Measurements from ENCODE around the gene ARAP1. TPM values are rescaled to one million over a fixed set of nuclear protein-coding genes. Genes with fewer than 3 reads are reported as not detected.
A peak's percentile ranks its signal among the peaks of the same experiment; 100 is the strongest.

ARAP1 gene
- polyA plus RNA-seq, 1 donor from 2014 or later = 20.7 TPM

DNA sequence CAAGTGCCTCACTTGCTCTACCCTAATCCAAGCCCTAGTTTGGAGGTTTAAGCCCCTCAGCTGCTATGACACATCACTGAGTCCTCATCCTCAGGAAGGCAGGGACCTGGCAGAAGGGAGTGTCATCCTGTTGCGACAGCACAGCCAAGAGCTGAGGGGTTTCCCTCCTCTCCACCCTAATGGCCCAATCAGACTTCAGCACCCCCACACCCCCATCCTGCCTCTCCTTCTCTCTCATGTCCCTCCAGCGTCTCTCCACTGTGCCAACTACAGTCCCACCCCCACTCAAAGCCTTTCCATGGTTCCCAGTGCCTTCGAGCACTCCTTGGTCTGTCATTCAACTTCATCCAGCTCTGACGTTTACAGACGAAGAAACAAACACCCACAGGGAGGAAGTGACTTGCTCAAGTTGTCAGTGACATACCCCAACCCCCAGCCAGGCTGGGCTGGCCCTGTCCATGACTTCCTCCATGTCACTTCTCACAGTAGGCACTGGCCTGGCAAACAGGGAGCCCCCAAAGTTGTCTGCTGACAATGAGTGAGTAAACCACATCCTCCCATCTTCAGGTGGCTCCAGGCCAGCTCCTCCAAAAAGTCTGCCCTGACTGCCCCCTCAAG is 15.6 kb downstream of the ARAP1 start:
- Mint-ChIP-seq H3K4me3 (peak overlapping the region; percentile 83 to 93 (median 90)), H3K4me1 (peaks cover 26 to 69% (median 56%) of the 10 kb centered on the region in 3 donors), H3K36me3 (peaks cover 4% of the 10 kb centered on the region), H3K27me3 (no peaks in the 10 kb centered on the region), H3K27ac (peak overlapping the region; percentile 94 to 99 (median 98)), H3K9me3 (peaks cover 0 to 1% (median 0%) of the 10 kb centered on the region in 3 donors)

DNA sequence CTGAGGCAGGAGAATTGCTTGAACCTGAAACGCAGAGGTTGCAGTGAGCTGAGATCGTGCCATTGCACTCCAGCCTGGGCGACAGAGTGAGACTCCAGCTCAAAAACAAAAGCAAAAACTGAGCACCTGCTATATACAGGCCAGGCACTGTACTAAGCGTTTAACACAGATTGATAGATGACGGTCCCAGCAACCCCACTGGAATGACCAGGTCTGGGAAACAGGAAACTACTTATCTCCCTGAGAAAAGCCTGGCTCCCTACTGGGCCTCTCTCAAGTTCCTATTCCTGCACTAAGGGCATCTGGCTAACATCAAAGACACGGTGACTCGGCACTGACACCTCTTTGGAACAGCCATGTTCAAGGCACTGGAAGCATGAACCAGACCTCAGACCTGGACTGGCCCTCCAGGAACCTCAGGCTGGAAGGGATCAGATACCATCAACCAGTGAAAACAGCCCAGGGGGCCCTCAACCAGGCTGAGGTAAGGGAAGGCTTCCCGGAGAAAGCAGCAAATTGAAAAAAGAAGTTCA is 16.6 kb downstream of the ARAP1 start:
- Mint-ChIP-seq H3K27me3 (no peaks in the 10 kb centered on the region), H3K4me3 (peak overlapping the region in 3 of 4 donors; percentile 27 to 76 (median 66)), H3K27ac (peak overlapping the region; percentile 91 to 98 (median 94)), H3K9me3 (peaks cover 0 to 4% (median 0%) of the 10 kb centered on the region in 3 donors), H3K4me1 (peaks cover 29 to 64% (median 50%) of the 10 kb centered on the region in 3 donors), H3K36me3 (peaks cover 4% of the 10 kb centered on the region)

DNA sequence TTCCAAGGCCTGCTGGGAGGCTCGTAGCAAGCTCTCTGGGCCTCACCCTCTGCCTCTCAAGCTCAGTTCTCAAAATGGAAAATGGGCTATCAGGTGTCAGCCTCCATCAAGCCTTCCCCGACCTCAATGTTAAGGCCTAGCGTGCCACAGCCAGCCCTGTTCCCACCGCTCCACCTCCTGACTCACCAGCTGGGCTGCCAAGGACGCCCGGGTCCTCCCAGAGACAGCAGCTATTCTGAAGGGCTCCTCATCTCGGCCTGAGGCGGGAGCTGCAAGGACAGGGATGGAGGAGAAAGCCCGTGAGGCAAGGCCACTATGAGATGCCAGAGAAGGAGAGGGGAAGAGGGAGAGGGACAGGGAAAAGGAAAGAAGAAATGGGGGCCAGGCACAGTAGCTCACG is 19.9 kb downstream of the ARAP1 start:
- H3K36me3 Mint-ChIP-seq = peaks cover 2% of the 10 kb centered on the region
- H3K4me1 Mint-ChIP-seq = peaks cover 39 to 54% (median 42%) of the 10 kb centered on the region in 3 donors
- H3K27ac Mint-ChIP-seq = peak overlapping the region; percentile 76 to 91 (median 85)
- H3K9me3 Mint-ChIP-seq = peaks cover 0 to 4% (median 0%) of the 10 kb centered on the region in 3 donors
- no peaks in the 10 kb centered on the region for H3K27me3 Mint-ChIP-seq
- H3K4me3 Mint-ChIP-seq = peak overlapping the region in 1 of 4 donors; percentile 12

DNA sequence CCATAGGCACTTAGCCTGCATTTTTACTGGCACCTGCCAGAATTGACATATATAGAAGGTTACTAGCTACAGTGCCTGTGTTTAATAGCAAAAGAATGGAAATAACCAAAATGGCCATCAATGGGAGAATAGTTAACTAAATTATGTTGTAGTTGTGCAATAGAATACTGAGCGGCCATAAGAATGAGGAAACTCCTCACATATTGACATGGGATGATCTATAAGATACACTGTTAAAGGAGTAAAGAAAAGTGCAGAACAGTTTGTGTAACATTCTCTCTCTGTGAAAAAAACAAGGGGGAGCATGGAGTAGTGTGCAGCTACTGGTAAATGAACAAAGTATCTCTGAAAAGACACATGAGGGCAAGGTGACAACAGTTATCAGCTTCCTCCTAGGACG is 21.5 kb downstream of the ARAP1 start:
- H3K27me3 Mint-ChIP-seq = no peaks in the 10 kb centered on the region
- peak overlapping the region; percentile 47 to 87 (median 79) for H3K27ac Mint-ChIP-seq
- peaks cover 0 to 4% (median 0%) of the 10 kb centered on the region in 3 donors for H3K9me3 Mint-ChIP-seq
- peaks cover 31 to 48% (median 33%) of the 10 kb centered on the region in 3 donors for H3K4me1 Mint-ChIP-seq
- H3K36me3 Mint-ChIP-seq = peaks cover 2% of the 10 kb centered on the region
- H3K4me3 Mint-ChIP-seq = peak overlapping the region in 1 of 4 donors; percentile 20

DNA sequence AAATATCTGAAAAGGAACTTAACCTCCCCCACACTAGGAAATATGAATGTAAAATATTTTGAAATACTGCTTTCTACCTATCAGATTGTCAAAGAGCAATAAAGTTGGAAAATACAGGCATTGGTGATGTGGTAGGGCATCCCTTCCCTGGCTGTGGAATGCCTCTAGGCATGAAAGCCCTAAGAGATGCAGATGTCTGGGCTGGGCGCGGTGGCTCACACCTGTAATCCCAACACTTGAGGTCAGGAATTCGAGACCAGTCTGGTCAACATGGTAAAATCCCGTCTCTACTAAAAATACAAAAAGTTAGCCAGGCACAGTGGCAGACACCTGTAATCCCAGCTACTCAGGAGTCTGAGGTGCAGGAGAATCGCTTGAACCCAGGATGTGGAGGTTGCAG is 22.0 kb downstream of the ARAP1 start:
- Mint-ChIP-seq H3K4me3 (peak overlapping the region in 2 of 4 donors; percentile 55 to 84), H3K4me1 (peaks cover 33 to 49% (median 38%) of the 10 kb centered on the region in 3 donors), H3K27me3 (no peaks in the 10 kb centered on the region), H3K9me3 (peaks cover 0 to 4% (median 0%) of the 10 kb centered on the region in 3 donors), H3K27ac (peak overlapping the region; percentile 47 to 79 (median 49)), H3K36me3 (peaks cover 3% of the 10 kb centered on the region)

DNA sequence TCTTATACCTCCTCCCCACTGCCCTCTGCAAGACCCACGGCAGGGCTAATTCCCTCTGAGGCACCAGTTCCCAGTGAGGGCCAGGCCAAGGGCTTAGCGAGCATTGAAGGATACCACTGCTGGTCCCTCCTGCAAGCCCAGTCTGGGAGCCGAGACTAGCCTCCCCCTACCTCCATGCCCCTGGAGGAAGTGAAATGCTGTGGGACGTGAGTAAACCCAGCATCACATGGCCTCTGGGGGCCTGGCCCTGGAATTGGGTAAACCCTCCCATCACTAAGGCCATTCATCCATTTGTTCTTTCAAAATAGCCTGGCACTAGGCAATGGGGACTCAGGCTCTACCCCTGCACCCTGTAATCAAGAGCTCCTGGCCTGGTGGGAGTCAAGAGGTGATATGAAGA is 24.7 kb downstream of the ARAP1 start:
- Mint-ChIP-seq H3K27ac (peak overlapping the region; percentile 47 to 89 (median 83)), H3K4me1 (peaks cover 43 to 49% (median 44%) of the 10 kb centered on the region in 3 donors), H3K9me3 (peaks cover 0 to 4% (median 0%) of the 10 kb centered on the region in 3 donors), H3K27me3 (no peaks in the 10 kb centered on the region), H3K36me3 (peaks cover 3% of the 10 kb centered on the region), H3K4me3 (peak overlapping the region in 2 of 4 donors; percentile 19 to 81)

DNA sequence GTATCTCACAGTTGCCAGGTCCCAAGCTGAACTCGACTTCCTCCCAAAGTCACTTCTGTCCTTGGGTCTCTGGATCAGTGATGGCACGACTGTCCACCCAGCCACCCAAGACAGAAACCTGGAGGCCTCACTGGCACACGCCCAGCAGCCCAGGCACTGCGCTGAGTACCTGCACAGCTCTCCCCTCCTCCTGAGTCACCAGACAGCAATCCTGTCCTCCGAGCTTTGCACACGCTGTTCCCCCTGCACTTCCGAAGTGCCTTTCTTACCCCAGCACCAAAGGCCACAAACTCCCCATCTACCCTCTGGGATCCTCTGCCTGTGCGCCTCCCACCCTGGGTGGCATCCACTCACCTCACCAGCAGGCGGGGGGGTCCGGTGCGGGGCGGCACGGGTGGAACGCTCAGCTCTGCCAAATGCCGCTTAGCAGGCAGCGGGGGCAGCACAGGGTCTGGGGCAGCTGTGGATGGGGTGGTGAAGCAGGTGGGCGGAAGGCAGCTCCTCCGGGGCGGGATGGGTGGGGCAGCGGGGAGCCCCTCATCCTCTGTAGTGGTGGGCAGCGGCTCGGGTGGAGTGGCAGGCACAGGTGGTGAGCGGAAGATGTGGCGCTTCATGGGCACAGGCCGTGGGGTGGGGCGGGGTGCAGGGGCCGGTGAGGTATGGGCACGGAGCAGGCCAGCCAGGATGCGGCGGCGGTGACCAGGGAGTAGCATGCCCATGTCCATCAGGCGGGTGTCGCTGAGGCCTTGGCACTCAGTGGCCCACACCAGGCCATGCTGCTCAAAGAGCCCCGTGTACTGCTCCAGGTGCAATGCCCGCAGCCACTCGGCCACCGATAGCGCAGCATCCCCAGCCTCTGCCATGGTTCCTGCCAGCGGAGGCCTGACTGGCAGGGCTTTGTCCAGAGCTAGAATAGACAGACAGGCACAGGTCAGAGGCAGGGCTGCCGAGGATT is 25.7 kb downstream of the ARAP1 start:
- Mint-ChIP-seq H3K9me3 (peaks cover 0 to 2% (median 0%) of the 10 kb centered on the region in 3 donors), H3K27ac (peak overlapping the region in 2 of 3 donors; percentile 87 to 89), H3K4me1 (peaks cover 46 to 56% (median 53%) of the 10 kb centered on the region in 3 donors), H3K27me3 (no peaks in the 10 kb centered on the region), H3K4me3 (peak overlapping the region in 2 of 4 donors; percentile 19 to 52), H3K36me3 (peaks cover 3% of the 10 kb centered on the region)

DNA sequence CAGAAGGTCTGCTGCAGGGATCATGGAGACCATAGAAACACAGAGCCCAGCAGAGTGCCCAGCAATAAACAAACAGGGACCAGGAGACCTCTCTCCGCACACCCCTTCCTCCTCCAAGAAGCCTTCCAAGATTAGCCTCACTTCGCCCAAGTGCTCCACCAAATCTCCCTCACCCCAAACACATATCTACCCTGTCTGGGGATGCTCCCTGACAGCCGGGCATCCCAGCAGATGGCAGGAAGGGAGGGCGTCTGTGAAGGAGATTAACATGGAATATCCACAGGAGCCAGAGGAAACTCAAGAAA is 26.5 kb downstream of the ARAP1 start:
- peak overlapping the region; percentile 87 to 95 (median 92) for H3K27ac Mint-ChIP-seq
- H3K4me1 Mint-ChIP-seq = peaks cover 49 to 59% (median 50%) of the 10 kb centered on the region in 3 donors
- H3K36me3 Mint-ChIP-seq = peaks cover 3% of the 10 kb centered on the region
- no peaks in the 10 kb centered on the region for H3K27me3 Mint-ChIP-seq
- no peaks in the 10 kb centered on the region for H3K9me3 Mint-ChIP-seq
- peak overlapping the region in 2 of 4 donors; percentile 14 to 49 for H3K4me3 Mint-ChIP-seq

DNA sequence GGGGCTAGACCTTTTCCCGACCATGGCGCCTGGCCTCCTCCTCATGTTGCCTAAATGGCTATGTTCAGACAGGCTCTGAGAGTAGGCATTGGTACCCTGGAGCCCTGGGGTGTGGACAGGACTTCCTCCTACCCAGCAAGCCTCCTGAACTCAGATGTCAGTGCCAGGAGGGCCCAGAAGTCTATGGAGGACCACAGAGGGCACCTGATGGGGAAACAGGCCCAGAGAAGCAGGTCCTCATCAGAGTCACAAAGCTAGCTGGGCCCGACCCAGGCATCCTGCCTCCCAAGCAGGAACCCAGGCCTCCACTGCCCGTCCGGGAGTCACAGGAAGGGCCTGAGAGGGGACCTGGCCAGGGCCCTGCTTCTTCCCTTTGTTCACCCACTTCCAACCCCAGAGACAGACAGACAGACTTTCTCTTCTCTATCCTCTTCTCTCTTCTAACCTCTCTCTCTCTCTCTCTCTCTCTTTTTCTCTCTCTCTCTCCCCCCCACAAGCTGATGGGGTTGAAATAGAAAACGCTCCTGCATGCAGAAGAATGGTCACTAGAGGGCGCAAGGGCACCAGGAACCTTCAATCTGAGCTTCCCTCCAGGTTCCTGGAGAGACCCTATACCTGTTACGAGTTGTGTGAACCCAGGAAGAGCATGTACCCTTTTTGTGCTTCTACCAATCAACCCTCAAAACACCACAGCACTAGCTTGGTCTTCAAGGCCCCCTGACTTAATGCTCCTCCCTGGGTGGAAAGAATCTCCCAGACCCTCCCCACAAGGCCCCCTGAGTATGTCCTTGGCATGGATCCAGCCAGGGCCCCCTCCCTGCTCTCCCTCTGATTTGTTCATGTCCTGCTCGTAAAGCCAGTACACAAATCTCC is 27.1 kb downstream of the ARAP1 start:
- H3K4me1 Mint-ChIP-seq = peaks cover 44 to 61% (median 50%) of the 10 kb centered on the region in 3 donors
- H3K27ac Mint-ChIP-seq = peak overlapping the region; percentile 87 to 95 (median 92)

DNA sequence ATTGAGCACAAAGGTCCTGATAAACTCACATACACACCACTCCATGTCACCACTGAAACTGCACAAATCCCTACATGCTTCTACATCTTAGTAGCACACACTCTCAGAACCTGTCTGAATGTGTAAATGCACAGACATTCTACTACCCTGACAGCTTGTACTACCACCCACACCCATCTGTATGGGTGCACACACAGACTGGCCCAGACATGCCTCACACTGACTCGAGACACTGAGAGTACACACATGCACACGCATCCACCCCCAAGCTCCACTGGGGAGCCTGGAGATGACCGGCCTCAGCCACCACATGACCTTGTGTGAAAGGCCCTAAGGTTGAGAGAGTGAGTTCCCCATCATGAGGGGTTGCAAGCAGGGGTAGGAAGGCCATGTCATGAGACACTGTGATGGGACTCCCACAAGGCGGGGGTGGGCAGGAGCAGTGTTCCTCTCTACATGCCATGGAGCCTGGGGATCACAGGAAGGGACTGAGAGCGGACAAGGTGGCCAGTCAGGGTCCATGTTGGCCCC is 28.1 kb downstream of the ARAP1 start:
- peak overlapping the region in 2 of 4 donors; percentile 57 to 60 for H3K4me3 Mint-ChIP-seq
- peaks cover 3% of the 10 kb centered on the region for H3K36me3 Mint-ChIP-seq
- no peaks in the 10 kb centered on the region for H3K9me3 Mint-ChIP-seq
- peak overlapping the region; percentile 46 to 78 (median 53) for H3K27ac Mint-ChIP-seq
- no peaks in the 10 kb centered on the region for H3K27me3 Mint-ChIP-seq
- H3K4me1 Mint-ChIP-seq = peaks cover 40 to 65% (median 54%) of the 10 kb centered on the region in 3 donors

More for the DNA sequence above, 27.1 kb downstream of the ARAP1 start:
- Mint-ChIP-seq H3K36me3 (peaks cover 3% of the 10 kb centered on the region), H3K4me3 (peak overlapping the region; percentile 11 to 53 (median 50)), H3K27me3 (no peaks in the 10 kb centered on the region), H3K9me3 (no peaks in the 10 kb centered on the region)

DNA sequence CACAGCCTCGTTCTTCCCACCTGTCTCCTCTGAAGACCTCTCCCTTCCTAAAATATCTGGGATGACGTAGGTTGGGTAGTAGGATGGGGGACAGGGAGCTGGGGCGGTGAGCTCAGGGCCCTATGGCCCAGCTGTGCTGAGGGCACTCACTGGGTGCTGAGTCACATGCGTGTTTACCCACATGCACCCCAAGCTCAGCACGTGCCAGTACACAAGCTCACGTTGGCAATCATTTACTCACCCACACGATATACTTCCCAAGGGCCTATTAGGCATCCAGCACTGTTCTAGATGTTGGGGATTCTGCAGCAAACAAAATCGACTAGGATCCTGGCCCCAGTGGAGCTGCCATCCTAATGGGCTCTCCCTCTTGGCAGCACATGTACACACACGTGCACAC is 28.7 kb downstream of the ARAP1 start:
- Mint-ChIP-seq H3K27ac (peak overlapping the region in 2 of 3 donors; percentile 53 to 78), H3K4me3 (peak overlapping the region in 2 of 4 donors; percentile 47 to 60), H3K36me3 (peaks cover 3% of the 10 kb centered on the region), H3K27me3 (no peaks in the 10 kb centered on the region), H3K9me3 (no peaks in the 10 kb centered on the region), H3K4me1 (peaks cover 39 to 66% (median 56%) of the 10 kb centered on the region in 3 donors)

DNA sequence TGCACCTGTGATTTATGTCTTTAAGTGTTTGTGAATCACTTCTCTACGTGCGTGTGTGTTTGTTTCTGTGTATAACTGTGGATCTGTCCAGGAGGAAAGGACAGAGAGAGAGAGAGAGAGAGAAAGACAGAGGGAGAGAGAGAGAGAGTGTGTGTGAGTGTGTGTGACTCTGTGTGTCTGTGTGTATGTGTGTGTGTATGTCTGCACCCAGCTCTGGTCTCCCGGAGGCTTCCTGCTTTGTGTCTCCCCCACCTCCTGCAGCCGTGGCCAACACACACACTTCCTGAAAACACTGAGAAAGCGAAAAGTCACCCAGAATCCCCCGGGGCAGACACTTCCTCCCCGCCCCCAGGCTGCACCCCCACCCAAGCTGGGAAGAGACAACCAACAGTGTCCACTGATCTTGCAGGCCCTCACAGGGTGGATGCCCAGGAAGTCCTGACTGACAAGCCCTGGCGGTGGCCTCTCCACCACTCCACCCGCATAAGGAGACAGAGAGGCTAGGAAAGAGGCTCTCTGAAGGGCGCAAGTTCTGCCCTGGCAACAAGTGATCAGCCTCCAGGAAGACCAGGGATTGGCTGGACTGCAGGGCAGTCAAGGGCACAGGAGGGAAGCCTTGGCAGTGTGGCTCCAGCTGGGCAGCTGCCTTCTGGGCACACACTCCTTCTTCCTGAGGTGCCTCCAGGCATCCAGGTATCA is 30.0 kb downstream of the ARAP1 start:
- Mint-ChIP-seq H3K4me1 (peaks cover 31 to 63% (median 54%) of the 10 kb centered on the region in 3 donors), H3K27me3 (no peaks in the 10 kb centered on the region), H3K36me3 (peaks cover 2% of the 10 kb centered on the region), H3K4me3 (peak overlapping the region; percentile 79 to 99 (median 92)), H3K9me3 (no peaks in the 10 kb centered on the region), H3K27ac (peak overlapping the region; percentile 96 to 99 (median 98))

DNA sequence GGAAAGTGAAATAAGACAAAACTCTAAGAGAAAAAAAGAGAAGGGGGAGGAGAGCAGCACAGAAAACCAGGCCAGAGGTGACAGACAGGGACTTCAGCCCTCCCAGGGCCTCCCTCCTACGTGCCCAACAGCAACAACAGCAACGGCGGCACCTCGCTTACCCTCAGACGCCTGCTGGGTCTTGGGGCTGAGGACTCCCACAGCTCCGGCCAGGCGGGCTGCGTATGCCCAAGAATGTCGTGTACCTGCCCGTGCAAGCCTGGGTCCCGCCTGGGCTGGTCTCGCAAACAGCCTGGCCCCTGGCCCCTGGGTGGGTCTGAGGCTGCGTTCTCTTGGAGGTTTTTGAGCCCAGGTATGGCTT is 30.5 kb downstream of the ARAP1 start:
- no peaks in the 10 kb centered on the region for H3K27me3 Mint-ChIP-seq
- H3K36me3 Mint-ChIP-seq = peaks cover 2% of the 10 kb centered on the region
- peaks cover 30 to 64% (median 55%) of the 10 kb centered on the region in 3 donors for H3K4me1 Mint-ChIP-seq
- H3K9me3 Mint-ChIP-seq = no peaks in the 10 kb centered on the region
- H3K27ac Mint-ChIP-seq = peak overlapping the region; percentile 96 to 99 (median 98)
- H3K4me3 Mint-ChIP-seq = peak overlapping the region; percentile 79 to 99 (median 92)
